ENCODE results near the gene CD247. TPM values are rescaled to one million over a fixed set of nuclear protein-coding genes. Genes with fewer than 3 reads are reported as not detected.

The CD247 gene
- 0.21 to 0.42 TPM (median 0.31 TPM) in 5 replicates for total RNA-seq (2022; extraction: Qiagen RNA extraction; ENCODE audit: low read depth)

GRCh38 chr1:167518331-167518700, at the start of gene CD247:
Gene CD247 (minus strand): TSS chr1:167518529. CDS start chr1:167518465, 64 bp downstream.

DNA sequence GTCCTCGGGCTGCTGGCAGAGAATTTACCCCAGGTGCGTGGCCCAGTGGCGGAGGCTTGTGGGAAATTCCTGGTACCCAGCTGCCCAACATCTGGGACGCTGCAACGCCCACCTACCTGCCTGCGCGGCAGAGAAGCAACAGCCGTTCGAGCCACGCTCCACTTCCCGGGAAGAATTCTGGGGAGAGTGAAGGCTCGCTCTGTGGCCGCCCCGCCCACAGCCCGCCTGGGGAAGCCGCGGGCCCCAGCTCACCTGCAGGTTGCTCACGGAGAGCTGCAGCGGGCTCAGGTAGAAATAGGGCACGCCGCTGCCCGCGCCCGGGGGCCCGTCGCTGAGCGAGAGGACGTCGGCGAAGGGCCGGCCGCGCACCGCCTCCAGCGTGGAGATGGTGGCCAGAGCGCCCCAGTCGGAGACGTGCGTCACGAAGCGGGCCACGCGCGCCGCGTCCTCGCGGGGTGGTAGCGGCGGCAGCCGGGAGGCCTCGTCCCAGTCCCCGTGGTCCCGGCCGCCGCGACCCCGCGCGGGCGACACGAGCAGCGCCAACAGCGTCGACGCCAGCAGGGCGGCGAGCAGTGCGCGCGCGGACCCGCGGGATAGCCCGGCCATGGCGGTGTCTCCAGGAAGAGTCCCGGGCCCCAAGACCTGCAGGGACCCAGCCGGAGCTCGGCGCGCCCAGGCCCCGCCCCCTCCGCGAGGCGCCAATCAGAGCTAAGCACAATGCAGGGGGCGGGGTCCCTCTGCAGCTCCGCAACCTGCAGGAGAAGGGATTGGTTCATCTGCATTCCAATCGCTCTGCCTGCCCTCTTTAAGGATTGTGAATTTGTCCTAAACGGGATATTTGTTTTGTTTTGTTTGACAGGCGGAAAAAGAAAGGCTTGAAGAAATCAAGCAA, 35.1 kb upstream of the CD247 start, which contains the start of gene CREG1:
Gene CREG1 (minus strand): TSS at position 627 of the 892 bp plus-strand sequence.

Other genes starting within 250 kb of the CD247 start
- gene CREG1, start 35.2 kb upstream of the CD247 start, total RNA-seq (2022; extraction: Qiagen RNA extraction; ENCODE audit: low read depth), result 71.1 to 103 TPM (median 85.3 TPM) in 5 replicates
- gene RCSD1, start 111.7 kb upstream of the CD247 start, total RNA-seq (2022; extraction: Qiagen RNA extraction; ENCODE audit: low read depth), result 0.08 to 0.10 TPM in 2 of 5 replicates, not detected in the others
- gene MPZL1, start 203.5 kb upstream of the CD247 start, total RNA-seq (2022; extraction: Qiagen RNA extraction; ENCODE audit: low read depth), result 79.4 to 133 TPM (median 117 TPM) in 5 replicates

Measured in A549 treated with ZK216348 at 1 μM for 4 hours (cell line).